NCI-H1694 treated with DMSO at 0.1 percent for 48 hours (cell line): ENCODE results near the gene ADIPOR2.

Source experiments
- DNase-seq: peaks from one replicate; lab custom pipeline; 2025; lab: John Stamatoyannopoulos, UW

Gene ADIPOR2

GRCh38 chr12:1799051-1799881, 108.4 kb downstream of the ADIPOR2 start:
- no peak for DNase-seq

DNA sequence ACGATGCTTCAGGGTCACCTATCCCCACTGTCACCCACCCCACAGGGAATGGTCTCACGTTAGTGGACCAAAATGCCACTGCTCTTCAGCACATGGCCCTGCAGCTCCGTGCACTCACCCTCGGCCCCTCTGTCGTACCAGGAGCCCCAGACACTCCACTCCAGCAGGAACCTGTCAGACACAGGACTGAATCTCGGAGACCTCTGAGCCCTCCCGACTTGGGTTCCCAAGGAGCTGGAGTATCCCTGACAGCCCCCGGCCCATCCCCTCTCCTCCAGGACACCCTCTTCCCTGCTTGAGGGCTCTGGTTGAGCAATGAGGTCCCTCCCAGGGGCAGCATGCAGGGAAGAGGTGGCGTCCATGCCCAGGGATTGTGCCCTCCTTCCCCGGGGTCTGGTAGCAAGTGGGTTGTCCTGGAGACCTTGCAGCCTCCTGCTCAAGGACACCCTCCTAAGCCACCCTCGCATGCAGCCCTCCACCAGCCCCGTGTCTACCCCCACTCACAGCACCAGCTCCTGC, 109.1 kb downstream of the ADIPOR2 start:
- DNase-seq = no peak

DNA sequence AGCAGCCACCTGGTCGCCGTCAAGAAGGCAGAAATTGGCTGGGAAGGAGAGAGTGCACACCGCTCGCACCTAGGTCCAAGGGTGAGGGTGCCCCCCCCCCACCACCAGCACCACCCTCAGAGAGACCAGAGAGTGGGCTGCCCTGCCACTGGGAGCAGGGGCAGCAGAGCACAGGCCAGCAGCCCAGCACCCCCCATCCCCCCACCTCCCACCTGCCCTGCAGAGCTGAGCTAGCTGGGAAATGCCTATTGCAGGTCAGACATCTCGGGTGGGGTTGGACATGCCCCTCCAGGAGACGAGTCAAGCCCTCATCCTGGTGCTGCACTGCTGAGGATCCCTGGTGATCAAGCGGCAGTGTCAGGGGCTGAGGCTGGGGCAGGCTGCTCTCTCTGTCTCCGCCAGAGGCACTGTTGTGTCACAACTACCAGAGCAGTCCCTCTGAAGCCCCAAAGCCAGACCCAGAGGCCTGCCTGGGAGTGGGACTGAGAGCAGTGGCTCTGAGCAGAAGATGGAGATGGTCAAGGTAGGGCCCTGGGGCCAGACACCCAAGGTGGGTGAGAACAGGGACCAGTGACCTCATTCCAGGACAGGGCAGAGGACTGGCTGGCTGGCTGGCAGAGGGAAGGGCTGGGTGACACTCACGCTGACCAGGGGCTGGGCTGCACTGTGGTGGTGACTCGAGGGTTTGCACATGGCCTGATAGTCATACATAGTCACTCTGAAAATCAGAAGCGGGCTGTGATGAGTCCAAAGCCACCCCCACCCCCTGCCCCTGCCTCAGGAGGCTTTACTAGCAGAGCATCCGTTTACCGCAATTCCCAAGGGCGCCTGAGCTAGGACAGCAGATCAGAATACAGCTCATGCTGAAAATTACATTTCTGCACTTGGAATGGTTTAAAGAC, 109.8 kb downstream of the ADIPOR2 start:
- peak; percentile 91 for DNase-seq

- no peak for DNase-seq
Measured at GRCh38 chr12:1801303-1801975, 110.6 kb downstream of the ADIPOR2 start.

- DNase-seq = no peak
Measured at GRCh38 chr12:1803736-1804135, 112.9 kb downstream of the ADIPOR2 start.

GRCh38 chr12:1804545-1805332, 113.9 kb downstream of the ADIPOR2 start:
- peak; percentile 85 for DNase-seq

DNA sequence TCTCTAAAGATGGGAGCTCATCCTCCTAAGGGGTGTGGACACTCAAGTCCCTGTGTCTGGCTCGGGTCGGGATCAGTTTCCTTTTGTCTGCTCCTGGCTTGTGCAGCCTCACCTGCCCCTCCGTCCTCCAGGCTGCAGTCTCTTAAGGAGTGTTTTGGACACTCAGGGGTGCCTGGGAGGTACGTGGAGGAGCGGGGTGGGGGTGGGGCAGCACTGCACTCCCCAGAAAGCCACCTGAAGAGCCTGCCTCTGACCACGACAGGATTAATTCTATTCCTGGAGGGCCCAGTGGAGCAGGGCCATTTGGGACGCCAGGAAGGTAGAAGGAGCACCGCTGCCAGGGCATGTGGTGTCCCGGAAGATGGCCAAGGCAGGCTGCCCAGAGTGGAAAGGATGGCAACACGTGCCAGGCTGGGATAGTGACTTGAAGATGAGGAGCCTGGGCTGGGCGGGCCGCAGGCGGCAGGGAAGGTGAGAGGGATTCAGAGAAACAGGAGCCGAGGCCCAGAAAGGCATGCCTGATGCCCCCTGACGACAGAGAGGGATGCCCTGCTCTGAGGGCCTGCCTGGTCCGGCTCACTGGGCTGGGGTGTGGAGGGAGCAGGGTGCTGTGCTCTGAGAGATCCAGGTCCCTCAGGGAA, 114.7 kb downstream of the ADIPOR2 start:
- no peak for DNase-seq

- no peak for DNase-seq
Measured at GRCh38 chr12:1806301-1807086, 115.6 kb downstream of the ADIPOR2 start.

GRCh38 chr12:1807087-1807860, 116.4 kb downstream of the ADIPOR2 start:
- DNase-seq = no peak

GRCh38 chr12:1808036-1808797, 117.3 kb downstream of the ADIPOR2 start:
- no peak for DNase-seq

DNA sequence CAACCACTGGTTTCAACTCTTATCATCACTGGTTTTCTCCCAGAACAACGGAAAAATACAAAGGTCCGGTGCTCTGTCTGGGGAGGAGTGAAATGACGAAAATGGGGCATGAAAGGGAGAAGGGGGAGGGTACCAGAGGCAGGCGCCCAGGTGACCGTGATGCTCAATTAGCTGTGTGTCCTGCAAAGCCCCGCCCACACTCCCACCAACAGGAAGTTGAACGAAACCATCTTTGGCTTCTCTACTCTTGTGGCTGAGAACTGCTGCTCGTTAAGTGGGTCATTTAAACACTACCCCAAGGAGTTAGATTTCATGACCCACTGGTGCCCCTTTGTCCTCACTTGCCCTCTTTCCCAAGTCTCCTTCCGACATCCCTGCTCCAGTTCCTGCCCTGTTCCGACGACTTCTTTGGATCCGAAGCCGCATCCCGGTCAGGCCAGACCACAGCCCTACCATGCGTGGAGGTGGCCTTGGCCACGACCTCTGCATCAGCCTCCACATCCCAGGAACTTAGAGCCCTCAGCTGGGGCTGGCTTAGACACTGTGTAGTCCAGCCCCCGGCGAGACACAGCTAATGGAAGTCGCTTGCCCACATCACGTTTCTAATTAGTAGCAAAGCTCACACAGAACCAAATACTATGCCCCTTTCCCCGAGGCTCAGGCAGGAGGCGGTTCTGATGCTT, 118.1 kb downstream of the ADIPOR2 start:
- no peak for DNase-seq

GRCh38 chr12:1809591-1810190, 118.8 kb downstream of the ADIPOR2 start:
- DNase-seq = no peak

- DNase-seq = no peak
Measured at GRCh38 chr12:1810201-1810930, 119.5 kb downstream of the ADIPOR2 start.

DNA sequence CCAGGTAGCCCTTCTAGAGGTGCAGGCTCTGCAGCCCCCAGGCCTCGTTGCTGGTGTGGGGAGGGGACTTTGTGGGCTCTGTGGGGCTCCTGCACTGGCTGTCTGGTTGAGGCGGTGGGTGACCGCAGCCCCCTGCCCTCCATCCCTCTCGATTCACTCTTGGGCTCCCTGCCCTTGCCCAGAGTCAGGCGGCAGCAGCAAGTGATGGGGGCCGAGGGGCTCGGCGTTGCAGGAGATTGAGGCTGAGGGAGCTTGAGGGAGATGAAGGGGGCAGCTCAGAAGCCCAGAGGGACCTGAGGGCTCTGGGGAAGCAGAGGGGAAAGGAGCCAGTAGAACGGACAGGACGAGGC, 120.0 kb downstream of the ADIPOR2 start:
- DNase-seq = no peak

GRCh38 chr12:1811281-1811947, 120.5 kb downstream of the ADIPOR2 start:
- DNase-seq = no peak

DNA sequence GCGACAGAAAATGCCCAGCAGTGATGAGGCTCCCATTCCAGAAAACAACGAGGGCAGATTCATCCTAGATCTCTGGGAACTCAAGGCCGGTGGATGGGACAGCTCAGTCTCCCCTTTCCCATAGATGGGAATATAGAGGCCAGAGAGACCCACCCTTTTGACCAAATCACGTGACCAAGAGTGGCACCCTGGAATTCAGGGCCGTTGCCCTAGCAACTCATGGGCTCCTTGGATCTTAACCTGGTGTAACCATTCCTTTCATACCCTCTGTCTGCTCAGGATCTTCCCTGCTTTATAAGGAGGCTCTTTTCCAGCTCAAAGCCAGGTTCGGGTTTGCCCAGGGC, 121.0 kb downstream of the ADIPOR2 start:
- DNase-seq = no peak
